ENCODE data around the gene CPEB3. TPM values are rescaled to one million over a fixed set of nuclear protein-coding genes. Genes with fewer than 3 reads are reported as not detected.
"Not testable (repeated sequence)": the region's sequence is repeated elsewhere in the genome, so short reads cannot be mapped to it uniquely, and the experiment has no call there.

Gene CPEB3
- total RNA-seq, 5 donors from 2014 or later (not counting 1 experiment from before 2014, with no cell fraction given), result 2.7 to 4.1 (median 3.1) TPM

- CTCF ChIA-PET, result no interaction called here
- no peaks in the 10 kb centered on the region for H3K36me3 ChIP-seq (ENCODE audit: control insufficient read depth in 2 of 2, extremely low read depth in 1 of 2, insufficient read depth in 1 of 2, low read length in 1 of 2)
These were observed 166.9 kb downstream of the CPEB3 start for GRCh38 chr10:92124020-92124419.

GRCh38 chr10:92122941-92123450 lies 167.9 kb downstream of the CPEB3 start:
- H3K36me3 Mint-ChIP-seq, result peaks cover 13% of the 10 kb centered on the region
- 100% methylated on average over 1 of the region's 5 CpGs for WGBS (ENCODE audit: insufficient coverage)
- CTCF ChIA-PET, result no interaction called here

More at GRCh38 chr10:92124020-92124419, 166.9 kb downstream of the CPEB3 start:
- Histone ChIP-seq H3K4me3 (ENCODE audit: control insufficient read depth in 1 of 2, extremely low read depth in 1 of 2, low read length in 1 of 2) (no peak overlapping the region), H3K27ac (ENCODE audit: low read length) (no peak overlapping the region), H3K4me1 (ENCODE audit: control insufficient read depth in 1 of 2, extremely low read depth in 1 of 2, insufficient read depth in 2 of 2, low read length in 2 of 2) (no peaks in the 10 kb centered on the region), H3K9me3 (no peaks in the 10 kb centered on the region), H3K27me3 (replicated peaks in 1 of 2; ENCODE audit: control insufficient read depth in 2 of 2, extremely low read depth in 1 of 2, insufficient read depth in 2 of 2, low read length in 1 of 2) (no peaks in the 10 kb centered on the region)
- H3K4me1 Mint-ChIP-seq, result no peaks in the 10 kb centered on the region
- WGBS (ENCODE audit: insufficient coverage), result 80% methylated on average over 1 of the region's 1 CpG
- DNase-seq (no peak), ATAC-seq (replicated peaks in 1 of 4) (no peak)
- H3K9me3 Mint-ChIP-seq, result peaks cover 1 to 4% (median 2%) of the 10 kb centered on the region in 3 donors
- H3K27me3 Mint-ChIP-seq, result no peaks in the 10 kb centered on the region
- no peak overlapping the region for H3K27ac Mint-ChIP-seq
- H3K4me3 Mint-ChIP-seq, result no peak overlapping the region
- H3K36me3 Mint-ChIP-seq, result peaks cover 14% of the 10 kb centered on the region
- POLR2A ChIA-PET, result interaction anchor here in 1 of 2 donors (0.6 kb wide), 1 partner anchor 189 kb away, joined by 3 read pairs; no protein-coding TSS in a partner anchor

GRCh38 chr10:92121686-92122492 lies 169.0 kb downstream of the CPEB3 start:
- H3K36me3 ChIP-seq (ENCODE audit: control insufficient read depth in 2 of 2, extremely low read depth in 1 of 2, insufficient read depth in 1 of 2, low read length in 1 of 2), result no peaks in the 10 kb centered on the region
- Mint-ChIP-seq H3K27me3 (no peaks in the 10 kb centered on the region), H3K4me1 (no peaks in the 10 kb centered on the region), H3K4me3 (no peak overlapping the region), H3K36me3 (peaks cover 9% of the 10 kb centered on the region), H3K27ac (no peak overlapping the region), H3K9me3 (no peaks in the 10 kb centered on the region)
- H3K4me1 ChIP-seq (ENCODE audit: control insufficient read depth in 1 of 2, extremely low read depth in 1 of 2, insufficient read depth in 2 of 2, low read length in 2 of 2), result no peaks in the 10 kb centered on the region
- no peak overlapping the region for H3K4me3 ChIP-seq (ENCODE audit: control insufficient read depth in 1 of 2, extremely low read depth in 1 of 2, low read length in 1 of 2)
- no peak for ATAC-seq (replicated peaks in 1 of 4)
- H3K27me3 ChIP-seq (replicated peaks in 1 of 2; ENCODE audit: control insufficient read depth in 2 of 2, extremely low read depth in 1 of 2, insufficient read depth in 2 of 2, low read length in 1 of 2), result no peaks in the 10 kb centered on the region
- ChIA-PET CTCF (interaction anchor here in 1 of 2 donors (0.6 kb wide), 1 partner anchor 212 kb away, joined by 7 read pairs; no protein-coding TSS in a partner anchor), POLR2A (no interaction called here)
- H3K27ac ChIP-seq (ENCODE audit: low read length), result no peak overlapping the region
- H3K9me3 ChIP-seq, result no peaks in the 10 kb centered on the region
- WGBS (ENCODE audit: insufficient coverage), result 100% methylated on average over 1 of the region's 3 CpGs
- DNase-seq, result no peak

More at GRCh38 chr10:92122941-92123450, 167.9 kb downstream of the CPEB3 start:
- no peak overlapping the region for H3K4me3 Mint-ChIP-seq
- no peak for DNase-seq
- no peaks in the 10 kb centered on the region for H3K4me1 Mint-ChIP-seq
- H3K4me1 ChIP-seq (ENCODE audit: control insufficient read depth in 1 of 2, extremely low read depth in 1 of 2, insufficient read depth in 2 of 2, low read length in 2 of 2), result no peaks in the 10 kb centered on the region
- H3K27me3 ChIP-seq (replicated peaks in 1 of 2; ENCODE audit: control insufficient read depth in 2 of 2, extremely low read depth in 1 of 2, insufficient read depth in 2 of 2, low read length in 1 of 2), result no peaks in the 10 kb centered on the region
- no peaks in the 10 kb centered on the region for H3K36me3 ChIP-seq (ENCODE audit: control insufficient read depth in 2 of 2, extremely low read depth in 1 of 2, insufficient read depth in 1 of 2, low read length in 1 of 2)
- POLR2A ChIA-PET, result no interaction called here
- no peaks in the 10 kb centered on the region for H3K9me3 ChIP-seq
- H3K27me3 Mint-ChIP-seq, result no peaks in the 10 kb centered on the region
- no peaks in the 10 kb centered on the region for H3K9me3 Mint-ChIP-seq
- no peak for ATAC-seq (replicated peaks in 1 of 4)
- H3K27ac ChIP-seq (ENCODE audit: low read length), result no peak overlapping the region
- H3K4me3 ChIP-seq (ENCODE audit: control insufficient read depth in 1 of 2, extremely low read depth in 1 of 2, low read length in 1 of 2), result no peak overlapping the region
- H3K27ac Mint-ChIP-seq, result no peak overlapping the region

DNA sequence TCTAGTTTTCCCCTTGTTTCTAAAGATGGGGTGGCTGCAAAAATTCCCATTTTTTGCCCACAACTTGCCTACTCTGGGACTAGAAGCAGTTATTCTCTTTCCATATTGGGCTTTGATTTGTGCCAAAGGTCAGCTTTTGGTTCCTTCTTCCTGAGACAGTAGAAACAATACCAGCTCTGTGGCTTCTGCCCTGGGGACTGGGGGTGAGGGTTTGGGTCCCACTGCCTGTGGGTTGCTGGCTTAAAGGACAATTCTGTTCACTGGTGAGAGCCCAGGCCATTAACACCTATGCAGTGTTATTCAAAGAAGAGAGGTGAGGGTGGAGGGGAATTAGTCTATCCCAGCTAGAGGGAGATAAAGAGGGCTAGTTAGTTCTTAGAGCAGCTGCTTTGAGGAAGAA lies 171.5 kb downstream of the CPEB3 start:
- Mint-ChIP-seq H3K9me3 (no peaks in the 10 kb centered on the region), H3K4me1 (no peaks in the 10 kb centered on the region), H3K36me3 (peaks cover 12% of the 10 kb centered on the region), H3K4me3 (no peak overlapping the region), H3K27ac (no peak overlapping the region), H3K27me3 (no peaks in the 10 kb centered on the region)
- no peaks in the 10 kb centered on the region for H3K9me3 ChIP-seq
- no peaks in the 10 kb centered on the region for H3K4me1 ChIP-seq (ENCODE audit: control insufficient read depth in 1 of 2, extremely low read depth in 1 of 2, insufficient read depth in 2 of 2, low read length in 2 of 2)
- no peaks in the 10 kb centered on the region for H3K36me3 ChIP-seq (ENCODE audit: control insufficient read depth in 2 of 2, extremely low read depth in 1 of 2, insufficient read depth in 1 of 2, low read length in 1 of 2)
- no peaks in the 10 kb centered on the region for H3K27me3 ChIP-seq (replicated peaks in 1 of 2; ENCODE audit: control insufficient read depth in 2 of 2, extremely low read depth in 1 of 2, insufficient read depth in 2 of 2, low read length in 1 of 2)
- ChIA-PET POLR2A (no interaction called here), CTCF (no interaction called here)
- ATAC-seq (replicated peaks in 1 of 4), result no peak
- H3K27ac ChIP-seq (ENCODE audit: low read length), result no peak overlapping the region
- no peak overlapping the region for H3K4me3 ChIP-seq (ENCODE audit: control insufficient read depth in 1 of 2, extremely low read depth in 1 of 2, low read length in 1 of 2)
- DNase-seq, result no peak

DNA sequence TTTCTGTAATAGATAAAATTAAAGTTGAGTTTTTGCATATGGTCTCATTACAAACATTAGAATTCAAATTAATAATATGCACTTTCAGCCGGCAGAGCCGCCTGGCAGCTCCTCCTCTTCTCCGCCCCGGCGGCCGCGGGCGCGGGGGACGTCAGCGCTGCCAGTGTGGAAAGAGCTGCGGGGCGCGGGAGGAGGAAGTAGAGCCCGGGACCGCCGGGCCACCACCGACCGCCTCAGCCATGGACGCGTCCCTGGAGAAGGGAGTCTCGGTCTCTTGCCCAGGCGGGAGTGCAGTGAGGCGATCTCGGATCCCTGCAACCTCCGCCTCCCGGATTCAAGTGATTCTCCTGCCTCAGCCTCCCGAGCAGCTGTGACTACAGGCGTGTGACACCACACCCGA lies 176.0 kb downstream of the CPEB3 start:
- H3K9me3 Mint-ChIP-seq; H3K27me3 ChIP-seq (replicated peaks in 1 of 2; ENCODE audit: control insufficient read depth in 2 of 2, extremely low read depth in 1 of 2, insufficient read depth in 2 of 2, low read length in 1 of 2); H3K9me3 ChIP-seq; H3K4me1 Mint-ChIP-seq; ATAC-seq (replicated peaks in 1 of 4); H3K27me3 Mint-ChIP-seq; H3K27ac Mint-ChIP-seq; CTCF ChIA-PET; POLR2A ChIA-PET; H3K36me3 ChIP-seq (ENCODE audit: control insufficient read depth in 2 of 2, extremely low read depth in 1 of 2, insufficient read depth in 1 of 2, low read length in 1 of 2); H3K4me3 Mint-ChIP-seq; H3K4me1 ChIP-seq (ENCODE audit: control insufficient read depth in 1 of 2, extremely low read depth in 1 of 2, insufficient read depth in 2 of 2, low read length in 2 of 2); DNase-seq; H3K27ac ChIP-seq (ENCODE audit: low read length); H3K4me3 ChIP-seq (ENCODE audit: control insufficient read depth in 1 of 2, extremely low read depth in 1 of 2, low read length in 1 of 2): not testable (repeated sequence)
- peaks cover 17% of the 10 kb centered on the region for H3K36me3 Mint-ChIP-seq
- WGBS (ENCODE audit: insufficient coverage), result 92% methylated on average over 12 of the region's 30 CpGs

DNA sequence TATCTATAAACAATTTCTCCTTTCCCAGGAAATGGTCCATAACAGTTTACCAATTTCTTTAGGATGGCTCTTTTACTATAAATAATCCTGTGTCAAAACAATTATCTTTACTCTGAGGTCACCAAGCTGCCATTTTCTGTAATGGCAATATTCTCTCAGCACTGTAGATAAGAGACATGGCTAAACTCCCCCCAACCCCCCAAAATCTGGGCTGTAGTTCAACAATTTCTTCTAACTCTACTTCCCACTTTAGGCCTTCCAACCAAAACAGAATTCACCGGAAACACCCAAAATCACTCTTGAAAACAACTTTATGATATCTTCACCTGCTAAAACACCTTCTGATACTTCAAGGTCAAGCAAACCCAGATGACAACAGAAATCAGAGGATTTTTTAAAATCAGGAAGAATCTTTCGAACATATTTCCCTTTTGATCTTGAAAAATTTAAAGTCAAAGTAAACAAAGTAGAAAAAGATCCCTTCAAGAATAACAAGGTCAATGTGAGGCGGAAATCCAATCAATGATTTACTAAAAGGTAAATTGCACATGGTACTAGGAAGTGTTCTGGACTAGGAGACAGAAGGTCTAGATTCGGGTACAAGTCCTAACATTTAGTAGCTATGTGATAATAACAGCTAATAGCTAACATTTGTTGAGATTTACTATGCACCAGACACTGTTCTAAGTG lies 176.8 kb downstream of the CPEB3 start:
- H3K4me1 Mint-ChIP-seq, result no peaks in the 10 kb centered on the region
- Histone ChIP-seq H3K4me3 (ENCODE audit: control insufficient read depth in 1 of 2, extremely low read depth in 1 of 2, low read length in 1 of 2) (no peak overlapping the region), H3K36me3 (ENCODE audit: control insufficient read depth in 2 of 2, extremely low read depth in 1 of 2, insufficient read depth in 1 of 2, low read length in 1 of 2) (no peaks in the 10 kb centered on the region), H3K27me3 (replicated peaks in 1 of 2; ENCODE audit: control insufficient read depth in 2 of 2, extremely low read depth in 1 of 2, insufficient read depth in 2 of 2, low read length in 1 of 2) (no peaks in the 10 kb centered on the region), H3K27ac (ENCODE audit: low read length) (no peak overlapping the region), H3K9me3 (no peaks in the 10 kb centered on the region), H3K4me1 (ENCODE audit: control insufficient read depth in 1 of 2, extremely low read depth in 1 of 2, insufficient read depth in 2 of 2, low read length in 2 of 2) (no peaks in the 10 kb centered on the region)
- ATAC-seq (replicated peaks in 1 of 4) (no peak), DNase-seq (no peak)
- no peaks in the 10 kb centered on the region for H3K9me3 Mint-ChIP-seq
- no peak overlapping the region for H3K4me3 Mint-ChIP-seq
- CTCF ChIA-PET, result no interaction called here
- WGBS (ENCODE audit: insufficient coverage), result 100% methylated on average over 1 of the region's 4 CpGs
- H3K27ac Mint-ChIP-seq, result no peak overlapping the region
- H3K27me3 Mint-ChIP-seq, result no peaks in the 10 kb centered on the region
- POLR2A ChIA-PET, result no interaction called here
- H3K36me3 Mint-ChIP-seq, result peaks cover 12% of the 10 kb centered on the region
